IPS DF 4.7 (cell line): ENCODE measurements around the gene APOB.

Experiments used
- DNase-seq: peaks from one replicate; pipeline ENCODE4 v3.0.0-alpha.2; 2013; ENCODE audit warnings: low spot score; ENCODE audit errors: extremely low read depth

APOB gene

DNA sequence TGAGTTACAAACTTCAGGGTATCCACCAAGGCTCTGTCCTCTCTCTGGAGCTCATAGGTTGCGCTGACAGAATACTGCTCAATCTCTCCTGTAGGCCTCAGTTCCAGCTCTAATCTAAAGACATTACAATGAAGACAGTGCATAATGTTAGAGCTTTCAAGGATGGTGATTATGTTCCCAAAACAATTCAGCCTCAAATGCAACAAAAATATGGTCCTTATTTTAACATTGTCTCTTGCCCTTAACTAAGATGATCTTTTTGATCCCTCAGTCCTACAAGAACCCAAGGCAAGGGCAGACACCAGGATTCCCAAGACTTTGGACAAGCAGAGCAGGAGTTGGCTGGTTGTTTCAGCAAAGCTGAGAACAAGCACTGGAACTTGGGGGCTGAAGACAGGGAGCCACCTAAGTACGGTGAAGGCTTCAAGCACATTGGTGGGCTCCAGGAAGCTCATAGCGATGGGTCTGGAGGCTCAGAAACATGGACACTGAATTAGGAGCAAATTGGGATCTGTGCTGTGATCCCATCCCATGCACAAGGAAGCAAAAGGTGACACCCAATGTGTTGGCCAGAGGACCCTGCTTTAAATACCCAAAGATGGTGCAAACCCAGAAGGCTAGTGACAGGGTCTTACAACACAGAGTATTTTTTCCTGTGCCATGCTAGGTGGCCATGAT, 24.7 kb downstream of the APOB start:
- DNase-seq = no peak

- DNase-seq = no peak
Measured at GRCh38 chr2:21018290-21018689, 25.6 kb downstream of the APOB start.

- DNase-seq = no peak
Measured at GRCh38 chr2:21017748-21018276, 26.1 kb downstream of the APOB start.

DNA sequence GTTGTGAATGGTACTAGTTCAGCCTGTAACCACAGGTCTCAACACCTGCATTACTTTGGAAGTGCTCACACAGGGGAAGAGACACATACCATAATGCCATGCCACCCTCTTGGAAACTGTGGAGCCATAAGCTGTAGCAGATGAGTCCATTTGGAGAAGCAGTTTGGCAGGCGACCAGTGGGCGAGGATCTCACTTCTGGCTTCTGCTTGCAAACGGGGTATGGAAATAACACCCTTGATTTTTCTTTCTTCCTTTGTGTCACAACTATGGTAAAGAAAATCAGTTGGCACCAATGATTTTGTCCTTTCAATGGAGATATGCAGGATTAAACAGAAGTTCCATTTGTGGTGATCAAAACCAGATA, 28.6 kb downstream of the APOB start:
- DNase-seq = no peak

- no peak for DNase-seq
Measured at GRCh38 chr2:21014364-21015280, 29.3 kb downstream of the APOB start.

DNA sequence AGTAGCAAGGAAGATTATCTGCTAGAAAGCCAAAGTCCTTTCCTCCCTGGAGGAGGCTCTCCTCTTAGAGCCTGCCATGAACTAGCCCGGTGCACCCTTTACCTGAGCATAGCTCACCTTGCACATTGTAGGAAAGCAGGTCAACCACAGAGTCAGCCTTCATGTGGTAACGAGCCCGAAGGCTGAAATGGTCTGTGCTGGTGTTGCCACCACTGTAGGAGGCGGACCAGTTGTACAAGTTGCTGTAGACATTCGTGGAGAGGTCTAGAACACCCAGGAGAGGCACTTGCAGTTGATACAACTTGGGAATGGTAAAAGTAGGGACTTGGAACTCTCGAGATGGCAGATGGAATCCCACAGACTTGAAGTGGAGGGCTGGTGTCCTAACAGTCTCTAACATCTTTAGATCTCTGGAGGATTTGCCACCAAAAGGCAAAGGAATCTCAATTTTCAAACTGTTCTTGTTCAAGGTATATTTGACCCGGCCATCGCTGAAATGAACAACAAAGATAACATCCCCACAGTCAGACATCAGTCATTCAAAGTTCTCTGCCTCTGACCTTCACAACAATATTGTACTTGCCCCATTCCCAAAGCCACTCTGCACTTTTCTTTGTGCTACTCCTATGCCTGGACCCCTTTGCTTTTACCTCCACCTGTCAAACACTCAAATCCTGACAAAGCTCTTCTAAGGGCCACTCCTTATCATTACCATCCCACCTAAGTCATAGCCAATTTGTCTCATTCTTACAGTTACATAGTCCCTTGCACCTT, 30.6 kb downstream of the APOB start:
- DNase-seq = no peak

GRCh38 chr2:21012557-21012937, 31.3 kb downstream of the APOB start:
- no peak for DNase-seq

DNA sequence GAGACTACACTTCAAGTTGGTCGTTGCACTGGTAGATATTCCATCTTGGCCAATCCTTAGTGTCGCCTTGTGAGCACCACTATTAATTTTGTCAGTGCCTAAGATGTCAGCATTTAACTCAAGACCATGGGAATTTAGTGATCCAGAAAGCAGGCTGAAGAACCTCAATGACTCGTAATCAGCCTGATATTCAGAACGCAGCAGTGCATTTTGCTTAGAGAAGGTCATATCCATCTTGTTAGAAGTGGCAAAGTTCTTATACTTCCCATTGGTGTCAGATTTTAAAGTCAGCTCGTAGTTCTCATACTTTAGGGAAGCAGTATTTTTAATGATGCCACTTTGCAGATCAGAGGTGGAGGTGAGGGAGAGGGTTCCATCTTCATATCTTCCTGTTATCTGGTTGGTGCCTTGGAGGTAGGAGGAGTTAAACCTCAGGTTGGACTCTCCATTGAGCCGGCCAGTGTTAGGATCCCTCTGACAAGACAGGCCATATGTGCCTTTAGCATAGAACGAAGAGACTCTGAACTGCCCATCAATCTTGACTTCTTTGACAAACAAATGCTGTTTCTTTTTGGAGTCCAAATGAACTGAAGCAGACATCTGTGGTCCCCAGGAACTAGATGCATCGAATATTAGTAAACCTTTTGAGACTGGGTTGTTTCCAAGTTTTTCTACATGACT, 31.9 kb downstream of the APOB start:
- no peak for DNase-seq

DNA sequence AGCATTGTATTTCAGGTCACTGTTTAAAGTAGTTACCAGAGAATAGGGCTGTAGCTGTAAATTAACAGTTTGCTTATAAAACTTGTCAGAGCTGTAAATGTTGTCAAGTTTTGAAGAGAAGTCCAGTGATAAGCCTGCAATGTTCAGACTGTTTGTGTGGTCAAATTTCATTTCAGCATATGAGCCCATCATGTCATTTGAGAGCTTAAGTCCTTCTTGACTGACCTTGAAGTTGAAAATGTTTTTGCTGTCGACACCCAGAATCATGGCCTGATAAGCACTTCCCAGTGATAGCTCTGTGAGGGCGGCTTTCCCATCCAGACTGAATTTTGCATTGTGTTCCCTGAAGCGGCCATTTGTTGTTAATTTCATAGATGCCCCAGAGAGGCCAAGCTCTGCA, 32.4 kb downstream of the APOB start:
- DNase-seq = no peak

DNA sequence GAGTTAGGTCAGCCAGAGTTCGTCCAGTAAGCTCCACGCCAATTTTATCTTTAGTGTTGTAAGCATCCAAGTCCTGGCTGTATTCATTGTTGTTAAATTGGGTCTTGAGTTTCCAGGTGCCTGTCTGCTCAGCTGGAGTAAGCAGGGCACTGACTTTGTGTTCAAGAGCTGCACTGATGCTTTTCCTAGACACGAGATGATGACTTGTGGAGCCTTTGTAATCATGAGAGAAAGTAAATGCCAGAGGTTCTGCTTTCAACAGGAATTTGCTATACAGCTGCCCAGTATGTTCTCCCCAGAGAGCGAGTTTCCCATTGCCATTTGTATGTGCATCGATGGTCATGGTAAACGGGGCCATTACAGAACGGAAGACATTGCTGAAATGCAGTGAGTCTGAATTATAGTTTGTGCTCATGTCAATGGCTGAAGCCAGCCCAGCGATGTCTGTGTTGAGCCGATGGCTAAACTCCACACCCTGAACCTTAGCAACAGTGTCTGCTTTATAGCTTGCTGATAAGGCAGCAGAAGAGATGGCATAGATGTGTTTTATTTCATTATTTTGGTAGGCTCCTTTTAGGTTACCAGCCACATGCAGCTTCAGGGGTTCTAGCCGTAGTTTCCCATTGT, 32.9 kb downstream of the APOB start:
- DNase-seq = no peak

DNA sequence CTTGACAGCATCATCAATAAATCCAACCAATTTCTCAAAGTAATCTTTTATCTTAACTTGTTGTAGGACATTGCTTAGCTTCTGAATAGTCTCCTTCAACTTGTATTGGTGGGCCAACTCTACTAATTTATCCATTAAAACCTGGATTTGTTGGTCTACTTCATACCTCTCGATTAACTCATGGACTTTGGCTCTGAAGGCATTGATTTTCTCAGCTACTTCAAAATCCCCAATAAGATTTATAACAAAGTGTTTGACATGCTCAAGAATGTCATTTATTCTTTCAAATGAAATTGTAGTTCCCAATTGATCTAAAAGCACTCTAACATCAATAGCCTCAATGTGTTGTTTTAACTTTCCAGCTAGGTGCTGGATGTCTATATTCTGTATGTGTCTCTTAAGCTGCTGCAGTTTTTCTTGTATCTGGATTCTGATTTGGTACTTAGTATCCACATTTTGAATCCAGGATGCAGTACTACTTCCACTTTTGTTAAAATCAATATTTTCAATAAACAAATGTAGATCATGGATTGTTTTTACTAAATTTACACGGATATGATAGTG, 34.1 kb downstream of the APOB start:
- DNase-seq = no peak

GRCh38 chr2:21008790-21009661, 34.8 kb downstream of the APOB start:
- DNase-seq = no peak

DNA sequence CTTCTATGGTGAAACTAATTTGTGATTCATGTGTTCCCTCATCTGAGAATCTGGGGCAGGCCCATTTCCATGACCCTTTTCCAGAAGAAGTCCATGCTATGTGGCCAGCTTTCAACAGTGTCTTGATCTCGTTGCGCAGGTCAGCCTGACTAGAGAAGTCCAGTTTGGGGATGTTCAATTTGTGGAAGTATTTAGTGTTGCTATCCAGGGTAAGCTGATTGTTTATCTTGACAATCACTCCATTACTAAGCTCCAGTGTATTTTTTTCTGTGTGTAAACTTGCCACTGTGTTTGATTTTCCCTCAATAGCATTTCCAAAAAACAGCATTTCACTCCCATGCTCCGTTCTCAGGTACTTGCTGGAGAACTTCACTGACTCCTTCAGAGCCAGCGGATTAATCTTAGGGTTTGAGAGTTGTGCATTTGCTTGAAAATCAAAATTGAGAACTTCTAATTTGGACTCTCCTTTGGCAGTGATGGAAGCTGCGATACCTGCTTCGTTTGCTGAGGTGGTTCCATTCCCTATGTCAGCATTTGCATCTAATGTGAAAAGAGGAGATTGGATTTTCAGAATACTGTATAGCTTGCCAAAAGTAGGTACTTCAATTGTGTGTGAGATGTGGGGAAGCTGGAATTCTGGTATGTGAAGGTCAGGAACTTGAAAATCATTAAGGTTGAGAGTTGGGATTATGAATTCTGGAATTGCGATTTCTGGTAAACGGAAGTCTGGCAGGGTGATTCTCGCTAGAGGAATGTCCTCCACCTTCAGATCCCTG, 35.7 kb downstream of the APOB start:
- DNase-seq = no peak

- DNase-seq = no peak
Measured at GRCh38 chr2:21007129-21008013, 36.5 kb downstream of the APOB start.

GRCh38 chr2:21006423-21007128, 37.3 kb downstream of the APOB start:
- DNase-seq = no peak

GRCh38 chr2:21005700-21006422, 38.0 kb downstream of the APOB start:
- no peak for DNase-seq
